GM10248 (cell line): ENCODE data around the gene SELENOS.

Source experiments
- CTCF ChIA-PET: fragments of 300-600 bp; sonication (Branson Sonifier 250); formaldehyde crosslinking; extraction: SDS; loops from one replicate; lab custom pipeline; 2021; ENCODE audit warnings: antibody characterized with exemption; lab: Yijun Ruan, JAX
- POLR2A ChIA-PET: fragments of 350-650 bp; sonication (Branson Sonifier 250); formaldehyde crosslinking; extraction: SDS; loops from one replicate; lab custom pipeline; 2020; ENCODE audit warnings: antibody characterized with exemption; lab: Yijun Ruan, JAX
- DNase-seq: peaks from one replicate; pipeline ENCODE4 v3.0.0; 2012; ENCODE audit errors: extremely low spot score
- CTCF ChIP-seq: IDR thresholded peaks from 2 replicates; pipeline ENCODE4 v1.5.1; 2012; ENCODE audit warnings: mild to moderate bottlenecking, low read depth; ENCODE audit errors: extremely low read depth, missing control alignments, control extremely low read depth

Gene SELENOS

GRCh38 chr15:101318147-101318819, 41.0 kb upstream of the SELENOS start:
- TF ChIP-seq CTCF: no peak
- ChIA-PET POLR2A (no interaction called here), CTCF (interaction anchor here (0.9 to 1.5 kb wide), 3 partner anchors 20 to 323 kb away, joined by 3 to 7 read pairs (median 3); no protein-coding TSS in a partner anchor)
- no peak for DNase-seq

GRCh38 chr15:101317336-101317872, 40.1 kb upstream of the SELENOS start:
- CTCF ChIA-PET: no interaction called here
- POLR2A ChIA-PET: no interaction called here
- TF ChIP-seq CTCF: no peak
- DNase-seq: no peak

- ChIA-PET POLR2A (no interaction called here), CTCF (no interaction called here)
- TF ChIP-seq CTCF: no peak
- DNase-seq: no peak
Observed at GRCh38 chr15:101316529-101316928, 39.2 kb upstream of the SELENOS start.

GRCh38 chr15:101315736-101316135, 38.5 kb upstream of the SELENOS start:
- ChIA-PET POLR2A (no interaction called here), CTCF (interaction anchor here (1.5 kb wide), 1 partner anchor 13 kb away, joined by 5 read pairs; no protein-coding TSS in a partner anchor)
- TF ChIP-seq CTCF: no peak
- DNase-seq: no peak

- ChIA-PET POLR2A (no interaction called here), CTCF (interaction anchor here (1.5 kb wide), 1 partner anchor 11 kb away, joined by 5 read pairs; no protein-coding TSS in a partner anchor)
- DNase-seq: no peak
- TF ChIP-seq CTCF: no peak
Observed at GRCh38 chr15:101314336-101315125, 37.2 kb upstream of the SELENOS start.

GRCh38 chr15:101313041-101313761, 35.9 kb upstream of the SELENOS start:
- no peak for TF ChIP-seq CTCF
- ChIA-PET CTCF (no interaction called here), POLR2A (no interaction called here)
- no peak for DNase-seq
